Adrenal gland (tissue), 12 donors: Measurements from ENCODE around the gene TBX15. TPM values are rescaled to one million over a fixed set of nuclear protein-coding genes. Genes with fewer than 3 reads are reported as not detected.

Experiments used
- DNase-seq, 7 donors: peaks; one replicate each; pipeline ENCODE4 v3.0.0-alpha.2; 2019 to 2020
- H3K27ac ChIP-seq, 5 donors: fragments of 200-600 bp; sonication (generic) in 4 of 5; 1 replicate in 3 of 5; 2 replicates in 2 of 5; pipeline versions ENCODE4 v1.5.1 to v1.8.0; 2016 to 2020; ENCODE audit warnings: mild to moderate bottlenecking in 1 of 5
- H3K27me3 ChIP-seq: fragments of 200-600 bp; 2 replicates; pipeline ENCODE4 v1.8.0; 2021
- H3K36me3 ChIP-seq, 2 donors: fragments of 200-600 bp; replicated peaks in 1 of 2; 1 replicate in 1 of 2; 2 replicates in 1 of 2; pipeline versions ENCODE4 v1.5.1 to v1.8.0; 2018 to 2022
- H3K4me1 ChIP-seq, 2 donors: fragments of 200-600 bp; replicated peaks in 1 of 2; 1 replicate in 1 of 2; 2 replicates in 1 of 2; pipeline versions ENCODE4 v1.5.1 to v1.8.0; 2018 to 2021
- H3K4me3 ChIP-seq, 4 donors: fragments of 200-600 bp; sonication (generic) in 3 of 4; one replicate each; pipeline ENCODE4 v1.5.1; 2016 to 2018
- H3K9me3 ChIP-seq, 3 donors: fragments of 200-600 bp; sonication (generic) in 1 of 3; replicated peaks in 1 of 3; 1 replicate in 2 of 3; 2 replicates in 1 of 3; pipeline versions ENCODE4 v1.5.1 to v1.8.0; 2016 to 2021
- CTCF ChIP-seq, 6 experiments: fragments of 450-650 bp in 4 of 6; fragments of 200-600 bp in 2 of 6; sonication (generic) in 1 of 6; IDR thresholded peaks; 1 replicate in 5 of 6; 2 replicates in 1 of 6; pipeline versions ENCODE4 v1.5.1 to v1.8.0; 2016 to 2021; ENCODE audit warnings: antibody characterized with exemption in 6 of 6, mild to moderate bottlenecking in 2 of 6, moderate library complexity in 1 of 6
- POLR2A ChIP-seq, 2 donors: fragments of 450-650 bp; IDR thresholded peaks; one replicate each; pipeline ENCODE4 v1.6.1; 2017; ENCODE audit warnings: antibody characterized with exemption in 2 of 2, mild to moderate bottlenecking in 2 of 2, moderate library complexity in 1 of 2
- WGBS, 4 donors: extraction: QIAGEN DNeasy Blood & Tissue Kit in 2 of 4; methylation state at CpG; one replicate each; pipeline versions ENCODE4 v1.1.5 to v1.1.7; 2013 to 2017; 5-methylcytosine and 5-hydroxymethylcytosine counted together
- intact Hi-C, 2 donors: fragments of 100-400 bp; cut with DNase I; formaldehyde crosslinking; loops; one replicate each; pipeline versions ENCODE4 v1.14.1 to v1.15.0; 2022 to 2023
- polyA plus RNA-seq, 3 donors: library from polyadenylated mRNA; stranded (reverse); fragments of 200-250 nt in 2 of 3; fragments of 350-450 nt in 1 of 3; fragmentation: Illumina TruSeq in 1 of 3; extraction: RNeasy Lipid Tissue Mini Kit (QIAGEN cat#74804) in 1 of 3; gene quantifications; one replicate each; pipeline ENCODE4 v1.2.3, GENCODE V29; 2013 to 2014
- total RNA-seq, 9 donors: library from RNA; depleted of rRNA in 4 of 9; stranded (reverse); fragments of >200 nt in 4 of 9; fragments of 120-200 nt in 1 of 9; fragmentation: NEBNext Ultra II Directional in 1 of 9; extraction: Animal tissue kit (Norgen Biotek cat#: 25700) in 1 of 9; gene quantifications; one replicate each; pipeline versions ENCODE4 v1.1.0 to v1.2.4, GENCODE V29; 2013 to 2023
- donor health status: healthy with polysubstance abuse.
- donor health status: Bipolar disorder and iron deficiency.
- donor health status: DM: yes; HTN: yes; CAD: no.
- donor health status: DM: no; HTN: no; CAD: no.
- donor health status: DM: no; HTN: no; CAD: no.
- donor health status: DM: yes; HTN: yes; CAD: no.

Gene TBX15
- total and polyA plus RNA-seq, 12 donors = 0.06 to 0.48 (median 0.15) TPM; not detected in 2

- TF ChIP-seq POLR2A (IDR thresholded peaks at IDR 0.05) (no peak), CTCF (IDR thresholded peaks at IDR 0.05) (no peak)
- intact Hi-C loops = no loop called here
- Histone ChIP-seq H3K9me3 (no peaks in the 10 kb centered on the region), H3K27me3 (peaks cover 97% of the 10 kb centered on the region), H3K36me3 (no peaks in the 10 kb centered on the region), H3K4me3 (no peak overlapping the region), H3K27ac (no peak overlapping the region), H3K4me1 (peaks cover 16 to 28% of the 10 kb centered on the region in 2 donors)
- 13 to 27% (median 22%) methylated on average over 25 to 26 of the region's 26 CpGs for WGBS, 4 donors
- DNase-seq = no peak
Observed at GRCh38 chr1:118982821-118983557, 5.2 kb downstream of the TBX15 start.

GRCh38 chr1:118982266-118982665 is 5.9 kb downstream of the TBX15 start:
- peaks cover 11 to 20% of the 10 kb centered on the region in 2 donors for H3K4me1 ChIP-seq
- TF ChIP-seq POLR2A (IDR thresholded peaks at IDR 0.05) (no peak), CTCF (IDR thresholded peaks at IDR 0.05) (no peak)
- WGBS, 4 donors = 46 to 58% (median 54%) methylated on average over 6 of the region's 6 CpGs
- intact Hi-C loops = no loop called here
- H3K9me3 ChIP-seq = no peaks in the 10 kb centered on the region
- no peak overlapping the region for H3K4me3 ChIP-seq
- H3K36me3 ChIP-seq = no peaks in the 10 kb centered on the region
- no peak overlapping the region for H3K27ac ChIP-seq
- H3K27me3 ChIP-seq = peaks cover 96% of the 10 kb centered on the region
- no peak for DNase-seq

- H3K27ac ChIP-seq = no peak overlapping the region
- no peaks in the 10 kb centered on the region for H3K9me3 ChIP-seq
- intact Hi-C loops = no loop called here
- TF ChIP-seq POLR2A (IDR thresholded peaks at IDR 0.05) (no peak), CTCF (IDR thresholded peaks at IDR 0.05) (no peak)
- DNase-seq = no peak
- H3K4me3 ChIP-seq = no peak overlapping the region
- H3K4me1 ChIP-seq = peaks cover 8 to 16% of the 10 kb centered on the region in 2 donors
- 34 to 54% (median 50%) methylated on average over 1 of the region's 1 CpG for WGBS, 4 donors
- no peaks in the 10 kb centered on the region for H3K36me3 ChIP-seq
- H3K27me3 ChIP-seq = peaks cover 87% of the 10 kb centered on the region
Observed at GRCh38 chr1:118981436-118981835, 6.7 kb downstream of the TBX15 start.

- intact Hi-C loops = no loop called here
- no peak overlapping the region for H3K27ac ChIP-seq
- no peaks in the 10 kb centered on the region for H3K36me3 ChIP-seq
- TF ChIP-seq CTCF (IDR thresholded peaks at IDR 0.05) (no peak), POLR2A (IDR thresholded peaks at IDR 0.05) (no peak)
- H3K9me3 ChIP-seq = no peaks in the 10 kb centered on the region
- peak overlapping the region in 1 of 4 donors; percentile 16 for H3K4me3 ChIP-seq
- no peak for DNase-seq
- peaks cover 73% of the 10 kb centered on the region for H3K27me3 ChIP-seq
- WGBS, 4 donors = 8 to 11% (median 10%) methylated on average over 30 to 59 of the region's 59 CpGs
- peaks cover 8 to 16% of the 10 kb centered on the region in 2 donors for H3K4me1 ChIP-seq
Observed at GRCh38 chr1:118979754-118980575, 8.2 kb downstream of the TBX15 start.
